ENCODE results near the gene ZCCHC2. TPM values are rescaled to one million over a fixed set of nuclear protein-coding genes. Genes with fewer than 3 reads are reported as not detected.

Gene ZCCHC2
- total RNA-seq, 1 experiment from 2014 or later = 3.1 TPM

GRCh38 chr18:62524440-62525200 lies 1.8 kb downstream of the ZCCHC2 start:
- Histone ChIP-seq H3K4me3 (peak overlapping the region; percentile 63), H3K36me3 (no peaks in the 10 kb centered on the region), H3K27me3 (no peaks in the 10 kb centered on the region), H3K9me3 (no peaks in the 10 kb centered on the region)
- DNase-seq = peak; percentile 42

GRCh38 chr18:62525608-62526007 lies 2.8 kb downstream of the ZCCHC2 start:
- H3K36me3 ChIP-seq = no peaks in the 10 kb centered on the region
- peak overlapping the region; percentile 63 for H3K4me3 ChIP-seq
- no peak for DNase-seq
- H3K9me3 ChIP-seq = no peaks in the 10 kb centered on the region
- H3K27me3 ChIP-seq = no peaks in the 10 kb centered on the region

- H3K27me3 ChIP-seq = no peaks in the 10 kb centered on the region
- peak overlapping the region; percentile 63 for H3K4me3 ChIP-seq
- H3K36me3 ChIP-seq = no peaks in the 10 kb centered on the region
- H3K9me3 ChIP-seq = no peaks in the 10 kb centered on the region
- DNase-seq = peak; percentile 83
Measured at GRCh38 chr18:62526098-62527025, 3.5 kb downstream of the ZCCHC2 start.

DNA sequence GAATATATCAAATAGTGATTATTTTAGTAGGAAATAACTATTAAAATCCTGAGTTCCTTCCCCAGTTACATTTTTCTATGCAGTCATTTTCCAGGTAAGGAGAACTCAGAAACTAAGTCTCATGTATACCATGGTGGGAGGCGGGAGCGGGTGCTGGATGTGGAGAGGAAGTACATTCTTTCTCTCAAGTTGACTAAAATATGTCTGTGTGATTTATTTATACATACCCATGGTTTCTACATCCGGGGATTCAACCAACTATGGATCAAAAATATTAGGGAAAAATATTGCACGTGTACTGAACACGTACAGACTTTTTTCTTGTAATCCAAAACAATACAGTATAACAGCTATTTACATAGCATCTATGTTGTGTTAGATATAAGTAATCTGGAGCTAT lies 6.8 kb downstream of the ZCCHC2 start:
- H3K4me3 ChIP-seq = no peak overlapping the region
- H3K36me3 ChIP-seq = no peaks in the 10 kb centered on the region
- H3K9me3 ChIP-seq = no peaks in the 10 kb centered on the region
- no peak for DNase-seq
- H3K27me3 ChIP-seq = no peaks in the 10 kb centered on the region

DNA sequence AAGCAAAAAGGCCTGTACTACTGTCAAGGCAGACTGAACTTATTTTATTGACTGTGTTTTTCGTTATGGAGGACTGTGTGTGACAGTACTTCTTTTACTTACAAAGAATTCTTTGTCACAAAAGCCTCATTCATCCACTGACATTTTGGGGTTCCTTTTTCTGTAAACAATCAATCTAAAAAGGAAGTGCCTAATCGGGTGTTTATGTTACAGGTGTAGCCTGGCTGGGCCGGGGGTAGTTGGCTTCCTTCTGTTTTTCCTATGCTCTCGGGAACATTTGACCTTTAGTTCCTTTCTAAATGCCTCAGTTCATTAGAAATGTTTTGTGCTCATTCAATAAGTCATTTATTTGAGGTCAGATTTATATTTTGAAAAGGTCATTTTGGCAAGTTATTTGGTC lies 8.3 kb downstream of the ZCCHC2 start:
- no peak for DNase-seq
- Histone ChIP-seq H3K9me3 (no peaks in the 10 kb centered on the region), H3K27me3 (no peaks in the 10 kb centered on the region), H3K4me3 (no peak overlapping the region), H3K36me3 (no peaks in the 10 kb centered on the region)

GRCh38 chr18:62531931-62532330 lies 9.1 kb downstream of the ZCCHC2 start:
- no peak for DNase-seq
- Histone ChIP-seq H3K36me3 (no peaks in the 10 kb centered on the region), H3K9me3 (no peaks in the 10 kb centered on the region), H3K27me3 (no peaks in the 10 kb centered on the region), H3K4me3 (no peak overlapping the region)

DNA sequence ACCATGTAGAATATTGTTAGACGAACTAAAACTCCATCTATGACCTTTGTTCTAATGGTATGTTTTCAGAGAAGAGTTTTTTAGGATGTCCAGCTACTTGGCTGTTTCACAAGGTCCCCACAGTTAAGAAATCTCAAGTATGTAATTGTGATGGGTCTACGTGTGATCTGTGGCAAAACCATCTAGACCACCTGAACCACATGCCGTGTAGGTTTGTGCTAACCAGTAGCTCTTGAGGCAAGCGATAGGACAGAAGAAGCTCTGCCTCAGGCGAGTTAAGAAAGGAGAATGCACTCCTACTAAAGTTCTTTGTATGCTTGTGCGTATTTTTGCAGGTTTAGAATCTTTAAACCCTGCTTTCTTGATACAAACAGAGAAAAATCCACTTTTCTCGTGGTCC lies 13.2 kb downstream of the ZCCHC2 start:
- Histone ChIP-seq H3K9me3 (no peaks in the 10 kb centered on the region), H3K27me3 (no peaks in the 10 kb centered on the region), H3K36me3 (peaks cover 2% of the 10 kb centered on the region; the same call in 1 of the 2 replicates), H3K4me3 (no peak overlapping the region)
- no peak for DNase-seq

- Histone ChIP-seq H3K36me3 (peaks cover 5% of the 10 kb centered on the region; the same call in 1 of the 2 replicates), H3K27me3 (no peaks in the 10 kb centered on the region), H3K9me3 (no peaks in the 10 kb centered on the region), H3K4me3 (no peak overlapping the region)
- DNase-seq = no peak
Measured at GRCh38 chr18:62537042-62537894, 14.4 kb downstream of the ZCCHC2 start.

DNA sequence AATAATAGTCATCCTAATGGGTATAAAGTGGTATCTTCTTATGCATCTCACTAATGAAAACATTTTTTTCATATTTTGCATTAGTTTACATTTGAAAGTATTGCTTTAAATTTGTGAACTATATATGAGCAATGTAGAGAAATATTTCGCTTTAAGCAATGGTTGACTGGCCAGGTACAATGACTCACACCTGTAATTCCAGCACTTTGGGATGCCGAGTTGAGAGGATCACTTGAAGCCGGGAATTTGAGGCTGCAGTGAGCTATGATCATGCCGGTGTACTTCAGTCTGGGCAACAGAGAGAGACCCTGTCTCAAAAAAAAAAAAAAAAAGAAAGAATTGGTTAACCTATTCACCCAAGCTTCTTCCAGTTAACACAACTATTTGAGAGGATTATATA lies 15.1 kb downstream of the ZCCHC2 start:
- H3K36me3 ChIP-seq = peaks cover 5% of the 10 kb centered on the region; the same call in 1 of the 2 replicates
- H3K27me3 ChIP-seq = no peaks in the 10 kb centered on the region
- H3K4me3 ChIP-seq = no peak overlapping the region
- DNase-seq = no peak
- no peaks in the 10 kb centered on the region for H3K9me3 ChIP-seq

GRCh38 chr18:62538881-62539280 lies 16.1 kb downstream of the ZCCHC2 start:
- Histone ChIP-seq H3K9me3 (no peaks in the 10 kb centered on the region), H3K4me3 (no peak overlapping the region), H3K36me3 (peaks cover 5% of the 10 kb centered on the region; the same call in 1 of the 2 replicates), H3K27me3 (no peaks in the 10 kb centered on the region)
- DNase-seq = no peak

- Histone ChIP-seq H3K36me3 (peaks cover 5% of the 10 kb centered on the region), H3K27me3 (no peaks in the 10 kb centered on the region), H3K9me3 (no peaks in the 10 kb centered on the region), H3K4me3 (no peak overlapping the region)
- no peak for DNase-seq
Measured at GRCh38 chr18:62539284-62540165, 16.7 kb downstream of the ZCCHC2 start.

- H3K36me3 ChIP-seq = peaks cover 8% of the 10 kb centered on the region
- H3K9me3 ChIP-seq = no peaks in the 10 kb centered on the region
- no peaks in the 10 kb centered on the region for H3K27me3 ChIP-seq
- DNase-seq = no peak
- H3K4me3 ChIP-seq = no peak overlapping the region
Measured at GRCh38 chr18:62543021-62543420, 20.2 kb downstream of the ZCCHC2 start.

DNA sequence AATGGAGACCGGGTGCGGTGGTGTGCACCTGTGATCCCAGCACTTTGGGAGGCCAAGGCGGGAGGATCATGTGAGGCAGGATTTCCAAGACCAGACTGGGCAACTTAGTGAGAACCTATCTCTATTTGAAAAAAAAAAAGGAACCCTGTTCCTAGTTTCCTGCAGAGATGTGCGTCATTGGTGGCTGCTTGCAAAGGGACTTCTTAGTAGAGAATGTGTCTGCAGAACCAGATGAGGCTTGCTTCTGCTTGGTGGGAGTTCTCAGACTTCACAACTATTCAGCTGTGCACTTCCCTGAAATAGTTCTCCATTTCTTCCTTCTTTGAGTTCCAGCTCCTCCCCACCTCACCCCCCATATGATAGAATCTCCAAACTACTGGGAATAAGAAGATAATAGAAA lies 22.3 kb downstream of the ZCCHC2 start:
- peaks cover 7% of the 10 kb centered on the region for H3K36me3 ChIP-seq
- no peak for DNase-seq
- no peaks in the 10 kb centered on the region for H3K27me3 ChIP-seq
- no peak overlapping the region for H3K4me3 ChIP-seq
- H3K9me3 ChIP-seq = no peaks in the 10 kb centered on the region

DNA sequence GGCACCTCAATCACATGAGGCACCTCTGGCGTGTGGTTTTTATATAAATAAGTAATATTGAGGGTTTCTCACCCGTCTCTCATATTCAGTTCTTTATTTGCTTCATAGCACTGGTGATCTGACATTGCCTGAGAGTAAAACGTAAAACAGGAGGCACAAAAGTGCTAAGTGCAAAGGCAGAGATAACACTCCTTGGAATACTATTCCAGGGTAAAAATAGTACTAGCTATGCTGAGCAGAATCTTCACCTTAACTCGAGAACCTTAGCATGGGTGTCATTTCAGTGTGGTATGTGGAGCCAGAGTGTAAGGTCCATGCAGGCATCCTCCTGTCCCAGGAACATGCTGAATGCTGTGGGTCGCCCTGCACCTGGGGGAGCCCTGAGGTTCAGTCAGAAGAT lies 26.9 kb downstream of the ZCCHC2 start:
- DNase-seq = no peak
- no peak overlapping the region for H3K4me3 ChIP-seq
- H3K27me3 ChIP-seq = no peaks in the 10 kb centered on the region
- peaks cover 7% of the 10 kb centered on the region for H3K36me3 ChIP-seq
- no peaks in the 10 kb centered on the region for H3K9me3 ChIP-seq

DNA sequence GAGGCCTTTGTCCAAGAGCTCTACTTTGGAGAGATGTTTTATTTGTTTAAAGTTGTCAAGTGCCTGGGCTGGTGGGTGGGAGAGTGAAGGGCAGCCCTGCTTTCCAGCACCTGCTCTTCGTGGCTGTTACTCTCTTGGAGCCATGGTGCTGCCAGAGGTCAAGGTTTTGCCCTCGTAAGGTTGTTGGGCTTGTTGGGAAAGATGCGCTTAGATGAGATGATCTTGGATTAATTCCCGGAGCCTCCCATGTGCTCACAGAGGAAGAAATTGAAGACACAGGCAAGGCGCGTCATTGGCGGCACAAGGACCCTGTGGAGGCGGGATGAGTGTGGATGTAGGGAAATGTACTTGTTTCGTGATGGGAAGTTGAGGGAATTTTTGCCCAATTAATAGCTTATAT lies 27.9 kb downstream of the ZCCHC2 start:
- Histone ChIP-seq H3K4me3 (no peak overlapping the region), H3K36me3 (peaks cover 6% of the 10 kb centered on the region; the same call in 1 of the 2 replicates), H3K27me3 (no peaks in the 10 kb centered on the region), H3K9me3 (no peaks in the 10 kb centered on the region)
- no peak for DNase-seq

DNA sequence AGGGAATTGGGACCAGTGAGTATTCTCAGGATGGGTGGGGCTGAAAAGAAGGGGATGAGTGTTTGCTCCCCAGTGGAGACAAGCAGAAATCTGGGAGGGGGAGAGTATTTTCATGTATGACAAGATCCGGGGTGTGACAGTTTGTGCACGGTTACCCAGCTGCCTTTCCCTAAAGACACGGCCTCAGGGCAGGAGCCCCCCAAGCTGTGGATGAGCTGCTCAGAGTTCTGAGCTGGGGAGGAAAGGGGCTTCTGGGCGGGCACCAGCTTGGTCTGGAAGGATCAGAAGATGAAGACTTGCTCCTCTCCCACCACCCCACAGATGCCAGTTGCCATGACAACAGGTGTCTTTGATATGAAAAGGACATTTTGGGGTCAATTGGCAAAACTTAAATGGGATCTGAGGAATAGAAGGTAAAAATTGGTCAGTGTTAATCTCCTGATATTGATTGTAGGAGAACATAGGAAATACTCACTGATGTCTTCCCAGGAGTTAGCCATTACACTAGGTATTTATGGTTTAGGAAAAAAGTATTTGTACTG lies 29.2 kb downstream of the ZCCHC2 start:
- Histone ChIP-seq H3K4me3 (no peak overlapping the region), H3K36me3 (peaks cover 10% of the 10 kb centered on the region), H3K9me3 (no peaks in the 10 kb centered on the region), H3K27me3 (no peaks in the 10 kb centered on the region)
- no peak for DNase-seq
